Activated effector memory CD4-positive, alpha-beta T cell treated with anti-CD3 and anti-CD28 coated beads, Interleukin-2, amount 50 U/mL, for 16 hours (primary cell): ENCODE measurements around the gene DAP3.
"Not testable (repeated sequence)": the region's sequence is repeated elsewhere in the genome, so short reads cannot be mapped to it uniquely, and the experiment has no call there.

ENCODE experiments used
- DNase-seq: peaks from one replicate; pipeline ENCODE4 v3.0.0-alpha.2; 2020

Gene DAP3

GRCh38 chr1:155689081-155689607 lies at the start of gene DAP3:
DAP3 (plus strand) TSS chr1:155689091; CDS start chr1:155709780, 20,689 bp downstream.
- not testable (repeated sequence) for DNase-seq

GRCh38 chr1:155640367-155640766 lies 48.5 kb upstream of the DAP3 start:
- no peak for DNase-seq

GRCh38 chr1:155642559-155643180 lies 46.2 kb upstream of the DAP3 start:
- not testable (repeated sequence) for DNase-seq

- no peak for DNase-seq
These were observed 45.7 kb upstream of the DAP3 start for GRCh38 chr1:155643230-155643629.

GRCh38 chr1:155645034-155645598 lies 43.8 kb upstream of the DAP3 start:
- DNase-seq, result no peak

GRCh38 chr1:155645648-155646047 lies 43.2 kb upstream of the DAP3 start:
- DNase-seq, result no peak

GRCh38 chr1:155646307-155646706 lies 42.6 kb upstream of the DAP3 start:
- no peak for DNase-seq

- DNase-seq, result no peak
These were observed 40.4 kb upstream of the DAP3 start for GRCh38 chr1:155648207-155649147.

GRCh38 chr1:155649676-155650075 lies 39.2 kb upstream of the DAP3 start:
- DNase-seq, result no peak

GRCh38 chr1:155650231-155650757 lies 38.6 kb upstream of the DAP3 start:
- DNase-seq, result no peak

GRCh38 chr1:155651861-155652661 lies 36.8 kb upstream of the DAP3 start:
- no peak for DNase-seq

GRCh38 chr1:155652951-155653350 lies 35.9 kb upstream of the DAP3 start:
- no peak for DNase-seq

- DNase-seq, result no peak
These were observed 31.4 kb upstream of the DAP3 start for GRCh38 chr1:155657463-155657862.

- DNase-seq, result not testable (repeated sequence)
These were observed 27.7 kb upstream of the DAP3 start for GRCh38 chr1:155661239-155661638.

- no peak for DNase-seq
These were observed 19.4 kb upstream of the DAP3 start for GRCh38 chr1:155669233-155670162.

GRCh38 chr1:155671750-155672149 lies 17.1 kb upstream of the DAP3 start:
- DNase-seq, result no peak

- DNase-seq, result no peak
These were observed 15.9 kb upstream of the DAP3 start for GRCh38 chr1:155673003-155673402.

GRCh38 chr1:155678027-155678426 lies 10.9 kb upstream of the DAP3 start:
- no peak for DNase-seq

GRCh38 chr1:155678992-155679391 lies 9.9 kb upstream of the DAP3 start:
- DNase-seq, result not testable (repeated sequence)

GRCh38 chr1:155680531-155680930 lies 8.4 kb upstream of the DAP3 start:
- no peak for DNase-seq

- no peak for DNase-seq
These were observed 7.1 kb upstream of the DAP3 start for GRCh38 chr1:155681776-155682175.
